MM.1S (cell line): Measurements from ENCODE around the gene ADAM23.

Source experiments
- DNase-seq: peaks from one replicate; pipeline ENCODE4 v3.0.0-alpha.2; 2015
- H2AFZ ChIP-seq: fragments of 300-600 bp; sonication (generic); 2 replicates; pipeline ENCODE4 v1.6.0; 2016; ENCODE audit warnings: antibody characterized with exemption, low read length
- H3F3A ChIP-seq: fragments of 300-600 bp; sonication (generic); 2 replicates; pipeline ENCODE4 v1.6.1; 2016; ENCODE audit warnings: mild to moderate bottlenecking, antibody characterized with exemption, low read length, moderate library complexity, mixed read lengths; ENCODE audit not compliant: insufficient read depth
- H3K27ac ChIP-seq: fragments of 300-600 bp; sonication (generic); 2 replicates; pipeline ENCODE4 v1.5.1; 2016; ENCODE audit warnings: mild to moderate bottlenecking, low read length
- H3K27me3 ChIP-seq: fragments of 300-600 bp; sonication (generic); replicated peaks from 2 replicates; pipeline ENCODE4 v1.6.0; 2016; ENCODE audit warnings: low read length; ENCODE audit not compliant: insufficient read depth
- H3K36me3 ChIP-seq: fragments of 300-600 bp; sonication (generic); replicated peaks from 2 replicates; pipeline ENCODE4 v1.6.1; 2016; ENCODE audit warnings: mild to moderate bottlenecking, low read length, mixed read lengths; ENCODE audit not compliant: insufficient read depth
- H3K4me1 ChIP-seq: fragments of 300-600 bp; sonication (generic); 2 replicates; pipeline ENCODE4 v1.6.1; 2016; ENCODE audit warnings: low read length, mixed read lengths
- H3K4me2 ChIP-seq: fragments of 300-600 bp; sonication (generic); 2 replicates; pipeline ENCODE4 v1.6.0; 2016; ENCODE audit warnings: low read depth, low read length
- H3K4me3 ChIP-seq: fragments of 300-600 bp; sonication (generic); 2 replicates; pipeline ENCODE4 v1.5.1; 2016; ENCODE audit warnings: low read length, mixed read lengths
- H3K79me2 ChIP-seq: fragments of 300-600 bp; sonication (generic); 2 replicates; pipeline ENCODE4 v1.6.1; 2016; ENCODE audit warnings: mixed run types, low read length, mixed read lengths
- H3K9ac ChIP-seq: fragments of 300-600 bp; sonication (generic); 2 replicates; pipeline ENCODE4 v1.6.1; 2016; ENCODE audit warnings: low read length, mixed read lengths
- H3K9me2 ChIP-seq: fragments of 300-600 bp; sonication (generic); replicated peaks from 2 replicates; pipeline ENCODE4 v1.6.1; 2016; ENCODE audit warnings: mild to moderate bottlenecking, low read length, mixed read lengths; ENCODE audit not compliant: insufficient read depth
- H3K9me3 ChIP-seq: fragments of 300-600 bp; sonication (generic); replicated peaks from 2 replicates; pipeline ENCODE4 v1.6.1; 2016; ENCODE audit warnings: mild to moderate bottlenecking, low read length, mixed read lengths; ENCODE audit not compliant: insufficient read depth
- H4K20me1 ChIP-seq: fragments of 300-600 bp; sonication (generic); 2 replicates; pipeline ENCODE4 v1.6.1; 2016; ENCODE audit warnings: mild to moderate bottlenecking, low read length, moderate library complexity, mixed read lengths; ENCODE audit not compliant: insufficient read depth
- CTCF ChIP-seq: fragments of 300-600 bp; sonication (generic); IDR thresholded peaks from 2 replicates; pipeline ENCODE4 v1.5.1; 2016; ENCODE audit warnings: antibody characterized with exemption, low read length, mixed read lengths
- EZH2 ChIP-seq: fragments of 300-600 bp; sonication (generic); optimal IDR thresholded peaks from 2 replicates; pipeline ENCODE3; 2017; ENCODE audit warnings: low read depth, mild to moderate bottlenecking, antibody characterized with exemption, low read length, mixed read lengths
- EZH2phosphoT487 ChIP-seq: fragments of 300-600 bp; sonication (generic); IDR thresholded peaks from 2 replicates; pipeline ENCODE4 v1.6.1; 2018; ENCODE audit warnings: antibody characterized with exemption, low read length

Gene ADAM23

GRCh38 chr2:206543073-206543472 lies 99.7 kb downstream of the ADAM23 start:
- TF ChIP-seq CTCF: no peak
- TF ChIP-seq EZH2phosphoT487: no peak
- no peak for TF ChIP-seq EZH2
- Histone ChIP-seq H3K79me2 (no peaks in the 10 kb centered on the region), H4K20me1 (no peaks in the 10 kb centered on the region), H3F3A (no peaks in the 10 kb centered on the region), H3K4me2 (peak overlapping the region; percentile 15; the same call in 1 of the 2 replicates), H3K9me3 (no peaks in the 10 kb centered on the region), H3K4me3 (no peak overlapping the region), H3K9me2 (no peaks in the 10 kb centered on the region), H3K27me3 (no peaks in the 10 kb centered on the region), H3K36me3 (no peaks in the 10 kb centered on the region), H2AFZ (no peak overlapping the region), H3K9ac (no peak overlapping the region), H3K4me1 (peaks cover 9% of the 10 kb centered on the region; the same call in 1 of the 2 replicates), H3K27ac (no peak overlapping the region)
- peak; percentile 30 for DNase-seq

GRCh38 chr2:206548383-206548782 lies 105.1 kb downstream of the ADAM23 start:
- TF ChIP-seq EZH2phosphoT487 (no peak), CTCF (no peak), EZH2 (no peak)

GRCh38 chr2:206555721-206556120 lies 112.4 kb downstream of the ADAM23 start:
- no peak for DNase-seq
- no peak overlapping the region for H3K27ac ChIP-seq
- no peaks in the 10 kb centered on the region for H3K9me3 ChIP-seq
- H3K27me3 ChIP-seq: no peaks in the 10 kb centered on the region
- H3K36me3 ChIP-seq: no peaks in the 10 kb centered on the region
- H3K4me3 ChIP-seq: no peak overlapping the region
- TF ChIP-seq EZH2phosphoT487 (no peak), EZH2 (no peak), CTCF (no peak)
- H3K79me2 ChIP-seq: no peaks in the 10 kb centered on the region
- 0 out of 2 replicates have a peak, but pooled peaks cover 4% of the 10 kb centered on the region for H3F3A ChIP-seq
- peaks cover 5% of the 10 kb centered on the region; the same call in 1 of the 2 replicates for H3K4me1 ChIP-seq
- H3K9me2 ChIP-seq: no peaks in the 10 kb centered on the region
- no peak overlapping the region for H3K4me2 ChIP-seq
- H2AFZ ChIP-seq: no peak overlapping the region
- H4K20me1 ChIP-seq: no peaks in the 10 kb centered on the region
- H3K9ac ChIP-seq: no peak overlapping the region

More at GRCh38 chr2:206548383-206548782, 105.1 kb downstream of the ADAM23 start:
- H3K36me3 ChIP-seq: no peaks in the 10 kb centered on the region
- no peak overlapping the region for H3K4me2 ChIP-seq
- H3K27me3 ChIP-seq: no peaks in the 10 kb centered on the region
- no peaks in the 10 kb centered on the region for H4K20me1 ChIP-seq
- H3K79me2 ChIP-seq: no peaks in the 10 kb centered on the region
- H3K9ac ChIP-seq: no peak overlapping the region
- no peak overlapping the region for H3K27ac ChIP-seq
- H3K9me2 ChIP-seq: no peaks in the 10 kb centered on the region
- H3F3A ChIP-seq: no peaks in the 10 kb centered on the region
- H3K4me1 ChIP-seq: no peaks in the 10 kb centered on the region
- no peaks in the 10 kb centered on the region for H3K9me3 ChIP-seq
- H2AFZ ChIP-seq: no peak overlapping the region
- no peak overlapping the region for H3K4me3 ChIP-seq
- DNase-seq: no peak
